ENCODE measurements around the gene SUCLG2. TPM values are rescaled to one million over a fixed set of nuclear protein-coding genes. Genes with fewer than 3 reads are reported as not detected.

SUCLG2 gene
- total RNA-seq, 1 experiment from 2014 or later = 38.5 TPM

DNA sequence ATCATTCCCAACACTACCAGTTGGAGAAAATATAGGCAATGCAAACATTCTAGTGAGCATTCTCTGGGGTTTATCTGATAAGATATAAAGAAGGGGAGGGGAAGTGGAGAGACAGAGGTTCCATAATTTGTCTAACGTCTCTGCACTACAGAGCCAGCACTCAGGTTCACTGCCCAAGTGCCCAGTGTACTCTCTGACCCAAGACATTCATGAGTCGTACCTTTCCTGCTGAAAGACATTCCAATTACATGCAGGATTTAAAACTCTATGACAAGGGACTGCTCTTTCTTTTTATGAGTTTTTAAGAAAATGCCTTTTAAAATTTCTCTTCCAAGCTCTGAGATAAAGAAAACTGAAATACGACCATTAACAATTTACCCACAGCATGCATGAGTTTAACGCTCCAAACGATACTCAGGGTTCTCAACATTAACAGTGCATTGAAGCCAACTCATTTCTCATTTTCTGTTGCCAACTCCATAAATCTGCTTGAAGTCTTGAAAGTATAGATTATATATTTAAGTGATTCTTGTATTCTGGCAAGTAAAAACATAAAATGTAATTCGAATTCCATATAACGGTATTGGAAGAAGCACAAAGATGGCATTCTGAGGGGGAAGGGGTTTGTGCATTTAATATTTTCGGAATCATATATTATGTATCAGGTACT lies 193.4 kb downstream of the SUCLG2 start:
- DNase-seq = no peak
- Mint-ChIP-seq H3K9me3 (no peaks in the 10 kb centered on the region), H3K27me3 (ENCODE audit: low read depth) (no peaks in the 10 kb centered on the region), H3K27ac (no peak overlapping the region), H3K36me3 (ENCODE audit: insufficient read depth in 1 of 3, low read depth in 3 of 3) (no peaks in the 10 kb centered on the region), H3K4me3 (no peak overlapping the region), H3K4me1 (no peaks in the 10 kb centered on the region; a peak in 1 of 4 replicates)
- Histone ChIP-seq H4K8ac (replicated peaks; ENCODE audit: insufficient read length, low read depth, low read length) (no peak overlapping the region), H3T11ph (ENCODE audit: low read length) (no peak overlapping the region), H3K14ac (ENCODE audit: insufficient read depth, low read length) (no peak overlapping the region), H3K27ac (ENCODE audit: insufficient read length, low read depth, low read length) (no peak overlapping the region), H3K18ac (ENCODE audit: insufficient read length, low read depth, low read length) (no peak overlapping the region), H3K9ac (ENCODE audit: extremely low read depth, insufficient read length, low read length) (no peak overlapping the region), H3K23me2 (ENCODE audit: insufficient read length, low read depth, low read length, poor library complexity, severe bottlenecking) (no peaks in the 10 kb centered on the region), H3K79me1 (ENCODE audit: insufficient read depth, low read depth, low read length, poor library complexity, severe bottlenecking) (no peaks in the 10 kb centered on the region), H3K4me1 (ENCODE audit: insufficient read depth, low read length) (no peaks in the 10 kb centered on the region), H3K79me2 (ENCODE audit: insufficient read depth, low read length) (no peaks in the 10 kb centered on the region), H2BK20ac (ENCODE audit: low read depth, low read length, poor library complexity, severe bottlenecking) (no peak overlapping the region), H3K9me3 (ENCODE audit: control insufficient read depth, low read depth, low read length) (no peaks in the 10 kb centered on the region), H3K23ac (ENCODE audit: insufficient read length, low read depth, low read length) (no peak overlapping the region), H3K27me3 (ENCODE audit: insufficient read depth, low read length) (no peaks in the 10 kb centered on the region), H4K91ac (ENCODE audit: insufficient read length, low read depth, low read length) (no peak overlapping the region), H3K56ac (ENCODE audit: insufficient read length, low read depth, low read length) (no peak overlapping the region), H2BK5ac (ENCODE audit: insufficient read length, low read length) (no peak overlapping the region), H3K4me2 (ENCODE audit: insufficient read depth, insufficient read length, low read length) (no peak overlapping the region), H2AK5ac (ENCODE audit: insufficient read length, low read length) (no peak overlapping the region), H2AFZ (ENCODE audit: low read length) (no peak overlapping the region), H4K5ac (ENCODE audit: insufficient read length, low read depth, low read length) (no peak overlapping the region), H2BK120ac (ENCODE audit: low read depth, low read length, poor library complexity, severe bottlenecking) (no peak overlapping the region), H3K4ac (ENCODE audit: low read depth, low read length) (no peak overlapping the region), H4K20me1 (ENCODE audit: control insufficient read depth, insufficient read depth, insufficient read length) (no peaks in the 10 kb centered on the region), H2BK15ac (ENCODE audit: low read depth, low read length) (no peak overlapping the region), H2BK12ac (ENCODE audit: insufficient read length, low read depth, low read length) (no peak overlapping the region)
- no CpG with 5 or more reads among the region's 8 CpGs for WGBS (ENCODE audit: extremely low coverage, insufficient read length, low lambda C conversion rate)
- TF ChIP-seq, protein P1, sequence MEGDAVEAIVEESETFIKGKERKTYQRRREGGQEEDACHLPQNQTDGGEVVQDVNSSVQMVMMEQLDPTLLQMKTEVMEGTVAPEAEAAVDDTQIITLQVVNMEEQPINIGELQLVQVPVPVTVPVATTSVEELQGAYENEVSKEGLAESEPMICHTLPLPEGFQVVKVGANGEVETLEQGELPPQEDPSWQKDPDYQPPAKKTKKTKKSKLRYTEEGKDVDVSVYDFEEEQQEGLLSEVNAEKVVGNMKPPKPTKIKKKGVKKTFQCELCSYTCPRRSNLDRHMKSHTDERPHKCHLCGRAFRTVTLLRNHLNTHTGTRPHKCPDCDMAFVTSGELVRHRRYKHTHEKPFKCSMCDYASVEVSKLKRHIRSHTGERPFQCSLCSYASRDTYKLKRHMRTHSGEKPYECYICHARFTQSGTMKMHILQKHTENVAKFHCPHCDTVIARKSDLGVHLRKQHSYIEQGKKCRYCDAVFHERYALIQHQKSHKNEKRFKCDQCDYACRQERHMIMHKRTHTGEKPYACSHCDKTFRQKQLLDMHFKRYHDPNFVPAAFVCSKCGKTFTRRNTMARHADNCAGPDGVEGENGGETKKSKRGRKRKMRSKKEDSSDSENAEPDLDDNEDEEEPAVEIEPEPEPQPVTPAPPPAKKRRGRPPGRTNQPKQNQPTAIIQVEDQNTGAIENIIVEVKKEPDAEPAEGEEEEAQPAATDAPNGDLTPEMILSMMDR (conservative IDR thresholded peaks at IDR 0.05) = no peak

Data from H9 (cell line).